GM21825 (cell line): ENCODE results near the gene GLT1D1.

Experiments used
- ATAC-seq: cut with Tn5 transposase; IDR thresholded peaks from one replicate; pipeline ENCODE4 v1.9.1; 2021; ENCODE audit warnings: mild to moderate bottlenecking, moderate library complexity; ENCODE audit not compliant: unreplicated experiment

The GLT1D1 gene

DNA sequence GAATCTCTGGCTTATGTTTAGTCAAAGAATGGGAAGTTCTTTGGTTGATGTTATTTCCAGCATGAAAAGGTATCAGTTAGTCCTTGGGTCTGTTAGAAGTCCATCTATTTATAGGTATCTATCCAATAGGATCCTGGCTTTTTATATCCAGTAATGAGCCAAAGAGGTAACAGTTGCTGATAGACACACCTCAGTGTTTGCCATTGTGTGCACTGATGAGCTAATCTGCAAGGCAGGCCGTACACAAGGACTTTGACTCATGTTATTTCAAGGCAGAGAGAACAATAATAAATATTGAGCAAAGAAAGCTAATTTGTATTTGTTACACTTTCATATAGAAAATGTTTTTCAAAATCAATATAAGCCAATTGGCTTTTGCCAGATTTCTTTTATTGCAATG is 56.4 kb downstream of the GLT1D1 start:
- ATAC-seq = no peak

DNA sequence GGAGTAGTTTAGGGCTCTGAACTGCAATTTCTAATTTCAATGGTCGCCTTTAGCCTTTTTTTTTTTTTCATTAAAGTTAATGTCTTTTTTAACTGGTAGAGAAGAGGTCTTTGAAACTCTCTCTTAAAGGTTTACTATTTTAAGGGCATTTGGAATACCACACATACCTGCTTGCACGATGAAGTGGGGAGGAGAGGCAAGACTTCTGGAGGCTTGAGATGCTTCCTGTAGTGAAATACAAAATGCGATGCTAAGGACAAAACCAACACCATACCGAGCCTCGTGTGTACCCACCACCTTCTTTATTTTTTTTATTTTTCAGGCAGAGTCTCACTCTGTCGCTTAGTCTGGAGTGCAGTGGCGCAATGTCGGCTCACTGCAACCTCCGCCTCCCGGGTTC is 57.4 kb downstream of the GLT1D1 start:
- no peak for ATAC-seq

- ATAC-seq = no peak
Measured at GRCh38 chr12:128911861-128912260, 58.6 kb downstream of the GLT1D1 start.

DNA sequence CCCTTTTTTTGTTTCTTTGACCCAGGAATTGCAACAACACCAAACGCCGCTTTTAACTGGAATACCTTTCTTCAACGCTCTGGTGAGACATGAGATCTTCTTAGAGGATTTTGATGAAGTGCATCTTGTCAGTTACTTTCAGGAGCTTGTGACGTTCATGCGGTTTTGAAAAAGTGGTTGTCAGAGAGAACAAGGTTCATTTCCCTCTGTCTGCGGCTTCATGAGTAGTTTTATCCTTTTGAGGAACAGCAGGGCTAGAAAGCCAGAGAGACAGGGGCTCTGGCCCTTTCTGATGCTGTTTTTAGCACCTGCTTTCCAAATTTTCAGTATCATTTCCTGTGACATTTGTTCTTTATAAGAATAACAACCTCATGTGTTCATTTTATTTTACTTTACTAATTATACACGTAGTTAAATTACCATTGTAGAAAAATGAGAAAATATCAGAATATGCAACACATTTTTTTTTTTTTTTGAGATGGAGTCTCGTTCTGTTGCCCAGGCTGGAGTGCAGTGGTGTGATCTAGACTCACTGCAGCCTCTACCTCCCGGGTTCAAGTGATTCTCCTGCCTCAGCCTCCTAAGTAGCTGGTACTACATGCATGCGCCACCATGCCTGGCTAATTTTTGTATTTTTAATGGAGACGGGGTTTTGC is 61.8 kb downstream of the GLT1D1 start:
- peak; percentile 94 for ATAC-seq

- ATAC-seq = no peak
Measured at GRCh38 chr12:128916425-128916824, 63.1 kb downstream of the GLT1D1 start.

- ATAC-seq = no peak
Measured at GRCh38 chr12:128918481-128919260, 65.4 kb downstream of the GLT1D1 start.

DNA sequence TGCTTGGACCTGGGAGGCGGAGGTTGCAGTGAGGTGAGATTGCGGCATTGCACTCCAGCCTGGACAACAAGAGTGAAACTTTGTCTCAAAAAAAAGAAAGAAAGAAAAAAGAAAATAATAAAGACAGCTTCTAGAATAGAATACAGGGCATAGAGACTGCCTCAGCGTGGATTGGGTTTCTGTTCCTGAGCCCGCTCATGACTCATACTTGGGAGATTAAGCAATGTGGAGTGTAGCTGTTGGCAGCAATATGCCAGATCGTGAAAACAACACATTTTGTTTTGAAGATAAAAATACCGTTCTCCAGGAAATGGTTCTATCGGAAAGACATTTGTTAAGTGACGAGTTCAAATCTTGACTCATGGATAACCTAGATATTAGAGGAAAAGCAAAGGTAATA is 67.2 kb downstream of the GLT1D1 start:
- ATAC-seq = no peak

DNA sequence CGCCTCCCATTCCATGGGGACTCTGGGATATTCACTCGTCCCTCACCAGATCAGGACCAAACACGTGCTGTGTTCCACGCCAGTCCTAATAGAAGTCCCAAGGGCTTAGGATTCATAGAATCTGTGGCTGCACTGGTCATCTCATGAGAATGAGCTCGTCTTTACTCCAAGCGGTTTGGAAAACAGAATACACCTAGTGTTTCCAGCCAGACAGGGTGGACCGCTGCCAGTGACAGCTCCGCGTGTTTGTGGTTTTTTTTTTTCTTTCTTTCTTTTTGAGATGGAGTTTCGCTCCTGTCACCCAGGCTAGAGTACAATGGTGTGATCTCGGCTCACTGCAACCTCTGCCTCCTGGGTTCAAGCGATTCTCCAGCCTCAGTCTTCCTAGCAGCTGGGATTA is 75.1 kb downstream of the GLT1D1 start:
- no peak for ATAC-seq

DNA sequence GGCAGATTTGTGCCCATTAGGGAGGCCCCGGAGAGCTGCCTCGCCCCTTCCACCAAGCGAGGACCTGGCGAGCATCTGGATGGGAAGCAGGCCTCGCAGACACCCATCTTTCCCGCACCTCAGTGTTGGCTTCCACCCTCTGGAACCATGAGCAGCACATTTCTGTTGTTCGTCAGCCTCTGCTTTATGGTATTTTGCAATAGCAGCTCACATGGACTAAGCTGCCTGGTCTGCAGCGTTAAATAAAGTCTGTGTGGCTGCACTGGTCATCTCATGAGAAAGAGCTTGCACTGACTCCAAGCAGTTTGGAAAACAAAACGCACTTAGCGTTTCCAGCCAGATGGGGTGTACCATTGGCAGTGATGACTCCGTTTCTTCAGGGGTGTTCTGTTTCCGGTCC is 75.8 kb downstream of the GLT1D1 start:
- no peak for ATAC-seq

GRCh38 chr12:128930606-128931005 is 77.3 kb downstream of the GLT1D1 start:
- no peak for ATAC-seq

DNA sequence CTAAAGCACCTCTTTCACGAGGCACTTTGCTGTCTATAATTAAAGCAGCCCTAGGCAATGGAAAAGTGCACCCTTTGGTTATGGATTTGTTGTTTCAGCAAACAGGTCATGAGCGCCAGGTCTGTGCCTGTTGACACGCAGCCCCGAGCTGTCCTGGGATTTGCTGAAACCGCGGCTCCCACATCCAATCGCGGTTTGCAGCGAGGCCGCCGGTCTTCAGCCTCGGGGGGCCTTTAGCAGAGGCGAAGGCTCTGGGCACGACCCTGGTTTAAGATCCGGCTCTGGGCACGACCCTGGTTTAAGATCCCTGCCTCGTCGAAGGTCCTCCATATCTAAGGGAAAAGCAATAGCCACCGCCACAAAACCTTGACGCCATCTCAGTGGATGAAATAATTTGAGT is 79.2 kb downstream of the GLT1D1 start:
- no peak for ATAC-seq

- no peak for ATAC-seq
Measured at GRCh38 chr12:128933039-128933438, 79.8 kb downstream of the GLT1D1 start.

- no peak for ATAC-seq
Measured at GRCh38 chr12:128933926-128934325, 80.6 kb downstream of the GLT1D1 start.

DNA sequence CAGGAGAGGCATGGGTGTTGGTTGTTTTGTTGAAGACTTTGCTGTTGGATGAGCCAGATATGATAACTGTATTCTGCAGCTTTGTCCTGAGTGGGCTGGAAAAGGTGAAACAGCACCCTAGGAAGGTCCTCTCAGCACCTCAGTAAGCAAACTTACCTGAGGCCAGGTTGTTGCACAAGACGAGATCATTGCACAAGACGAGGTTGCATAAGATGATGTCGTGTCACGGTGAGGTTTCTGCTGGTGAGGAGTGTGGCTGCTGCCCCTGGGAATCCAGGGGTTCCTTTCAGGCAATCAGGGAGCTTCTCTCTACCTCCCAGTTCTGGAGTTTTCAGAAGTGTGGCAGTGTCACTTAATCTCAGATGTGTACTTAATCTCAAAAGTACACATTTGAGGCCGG is 85.6 kb downstream of the GLT1D1 start:
- ATAC-seq = no peak

GRCh38 chr12:128940090-128940888 is 87.0 kb downstream of the GLT1D1 start:
- ATAC-seq = no peak

DNA sequence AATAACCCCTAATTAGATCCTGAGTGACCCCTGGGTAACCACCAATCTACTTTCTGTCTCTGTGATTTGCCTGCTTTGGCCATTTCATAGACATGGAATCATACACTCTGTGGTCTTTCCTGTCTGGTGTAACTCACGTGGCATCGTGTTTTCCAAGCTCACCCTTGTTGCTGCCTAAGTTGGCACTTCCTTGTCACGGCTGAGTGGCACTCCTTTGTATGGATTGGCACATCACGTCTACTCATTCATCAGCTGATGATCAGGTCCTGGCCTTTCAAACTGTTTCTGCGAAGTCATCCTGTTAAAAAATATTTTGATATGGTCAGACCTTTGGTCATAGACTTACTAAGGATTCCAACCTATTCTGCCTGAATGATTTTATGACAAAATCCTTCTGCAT is 87.7 kb downstream of the GLT1D1 start:
- ATAC-seq = no peak

GRCh38 chr12:128942960-128943477 is 89.7 kb downstream of the GLT1D1 start:
- no peak for ATAC-seq

GRCh38 chr12:128944956-128945355 is 91.7 kb downstream of the GLT1D1 start:
- ATAC-seq = no peak

GRCh38 chr12:128947209-128947608 is 93.9 kb downstream of the GLT1D1 start:
- ATAC-seq = no peak

DNA sequence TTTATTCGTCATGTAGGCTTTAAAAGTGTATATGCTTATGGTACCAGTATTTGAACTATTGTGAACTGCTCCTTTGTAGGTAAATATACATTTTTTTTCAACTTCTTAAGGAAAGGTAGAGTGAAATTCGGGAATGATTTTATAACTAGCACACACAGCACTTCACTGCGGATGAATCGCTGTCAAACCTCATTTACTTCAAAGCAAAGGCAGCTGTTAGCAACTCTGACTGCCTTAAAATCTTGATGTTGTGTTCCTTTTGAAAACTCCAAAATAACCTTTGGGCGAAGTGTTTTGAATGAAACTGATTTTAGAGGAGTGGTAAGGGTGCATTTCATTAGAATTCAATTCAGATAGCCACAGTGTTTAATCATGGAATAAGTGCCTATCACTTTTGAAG is 95.8 kb downstream of the GLT1D1 start:
- ATAC-seq = no peak

- no peak for ATAC-seq
Measured at GRCh38 chr12:128951448-128951847, 98.2 kb downstream of the GLT1D1 start.

DNA sequence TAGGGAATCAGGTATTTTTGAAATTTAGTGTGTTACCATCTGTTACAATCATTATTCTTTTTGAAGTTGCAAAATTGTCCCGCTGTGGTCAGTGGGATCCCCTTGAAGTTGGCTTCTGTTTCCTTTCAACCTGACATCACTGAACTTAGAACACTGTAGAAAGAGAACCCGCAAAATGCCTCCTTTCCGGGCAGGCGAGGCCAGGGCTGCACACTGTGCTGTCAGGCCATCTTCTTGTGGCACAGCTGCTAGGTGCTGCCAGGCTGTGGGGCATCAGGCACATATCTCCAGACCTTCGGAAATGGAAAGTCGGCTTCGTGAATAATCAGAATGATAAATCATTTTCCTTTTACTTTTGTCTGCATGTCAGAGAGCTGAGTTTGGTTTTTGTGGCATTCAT is 103.5 kb downstream of the GLT1D1 start:
- no peak for ATAC-seq
